K562 (cell line): ENCODE measurements around the gene CSNK1A1.

Experiments used
- MECOM ChIP-seq: fragments of 250-450 bp; sonication (Bioruptor Pico); IDR thresholded peaks from 2 replicates; pipeline ENCODE4 v1.8.0; 2022; ENCODE audit warnings: inconsistent platforms
- NR2C2 ChIP-seq, 2 experiments: fragments of 200-800 bp in 1 of 2; sonication (Bioruptor generic) in 1 of 2; sonication (generic) in 1 of 2; formaldehyde crosslinking in 1 of 2; IDR thresholded peaks; 2 replicates each; pipeline versions ENCODE4 v1.6.1 to v1.8.0; 2016 to 2022; ENCODE audit warnings: mild to moderate bottlenecking in 1 of 2, missing compliant biosample characterization in 1 of 2, missing genetic modification characterization in 1 of 2, missing genetic modification reagents in 1 of 2
- SIN3A ChIP-seq, 2 experiments: fragments of 150-350 bp in 1 of 2; IDR thresholded peaks; 2 replicates each; pipeline ENCODE4 v1.6.1; 2011 to 2016; ENCODE audit warnings: borderline replicate concordance in 2 of 2, low read depth in 2 of 2, low read length in 2 of 2, mild to moderate bottlenecking in 2 of 2, moderate library complexity in 2 of 2; ENCODE audit not compliant: control insufficient read depth in 1 of 2
- SNIP1 ChIP-seq: fragments of 450-650 bp; IDR thresholded peaks from 2 replicates; pipeline ENCODE4 v1.7.1; 2017; ENCODE audit warnings: low read depth, mild to moderate bottlenecking
- TF ChIP-seq, protein P1 (sequence below): fragments of 450-650 bp; IDR thresholded peaks from 2 replicates; pipeline ENCODE4 v1.6.1; 2014; ENCODE audit warnings: low read depth, mild to moderate bottlenecking, moderate library complexity, borderline replicate concordance

DNA sequence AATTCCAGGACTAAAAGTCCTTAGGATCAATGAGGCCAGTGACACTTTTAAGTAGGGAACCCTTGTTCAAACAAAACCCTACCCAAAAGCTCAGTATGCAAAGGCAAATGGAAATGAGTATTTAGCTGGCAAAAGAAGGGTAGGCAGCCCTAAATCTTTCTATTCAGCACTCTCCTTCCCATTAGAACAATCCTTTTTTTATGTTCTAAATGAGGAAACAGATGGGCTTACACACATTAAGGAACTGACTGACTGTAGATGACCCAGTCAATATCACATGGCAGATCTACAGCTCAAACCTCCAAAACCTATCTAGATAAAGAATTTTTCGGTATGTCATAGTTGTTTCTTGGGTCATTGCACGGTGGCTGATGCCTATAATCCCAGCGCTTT lies 7.2 kb downstream of the CSNK1A1 start:
- no peak for TF ChIP-seq SNIP1
- TF ChIP-seq, protein P1, sequence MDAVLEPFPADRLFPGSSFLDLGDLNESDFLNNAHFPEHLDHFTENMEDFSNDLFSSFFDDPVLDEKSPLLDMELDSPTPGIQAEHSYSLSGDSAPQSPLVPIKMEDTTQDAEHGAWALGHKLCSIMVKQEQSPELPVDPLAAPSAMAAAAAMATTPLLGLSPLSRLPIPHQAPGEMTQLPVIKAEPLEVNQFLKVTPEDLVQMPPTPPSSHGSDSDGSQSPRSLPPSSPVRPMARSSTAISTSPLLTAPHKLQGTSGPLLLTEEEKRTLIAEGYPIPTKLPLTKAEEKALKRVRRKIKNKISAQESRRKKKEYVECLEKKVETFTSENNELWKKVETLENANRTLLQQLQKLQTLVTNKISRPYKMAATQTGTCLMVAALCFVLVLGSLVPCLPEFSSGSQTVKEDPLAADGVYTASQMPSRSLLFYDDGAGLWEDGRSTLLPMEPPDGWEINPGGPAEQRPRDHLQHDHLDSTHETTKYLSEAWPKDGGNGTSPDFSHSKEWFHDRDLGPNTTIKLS = no peak
- TF ChIP-seq SIN3A (IDR thresholded peaks at IDR 0.05; ENCODE audit: borderline replicate concordance in 2 of 2, control insufficient read depth in 1 of 2, low read depth in 2 of 2, low read length in 2 of 2) = no peak
- no peak for TF ChIP-seq MECOM (CRISPR knock-in tag)
- TF ChIP-seq NR2C2 (CRISPR knock-in tag; IDR thresholded peaks at IDR 0.05) = no peak
- no peak for TF ChIP-seq NR2C2 (tag; IDR thresholded peaks at IDR 0.05)
